Measurements from ENCODE around the gene PHETA1. TPM values are rescaled to one million over a fixed set of nuclear protein-coding genes. Genes with fewer than 3 reads are reported as not detected.
A peak's percentile ranks its signal among the peaks of the same experiment; 100 is the strongest.

PHETA1 gene
- polyA plus RNA-seq, 3 donors: 3.4 to 15.3 (median 4.9) TPM

DNA sequence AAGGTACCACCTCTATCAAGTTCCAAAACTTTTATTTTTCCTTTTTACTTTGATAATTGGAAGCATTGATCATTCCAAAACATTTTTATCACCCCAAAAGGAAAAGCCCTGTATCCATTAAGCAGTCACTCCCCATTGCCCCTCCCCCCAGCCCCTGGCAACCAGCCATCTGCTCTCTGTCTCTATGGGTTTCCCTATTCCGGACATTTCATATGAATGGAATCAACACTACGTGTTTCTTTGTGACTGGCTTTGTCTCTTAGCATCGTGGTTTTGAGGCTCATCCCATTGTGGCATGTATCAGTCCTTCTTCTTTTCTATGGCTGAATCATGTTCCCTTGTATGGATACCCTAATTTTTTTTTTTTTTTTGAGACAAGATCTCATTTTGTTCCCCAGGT, 18.0 kb upstream of the PHETA1 start:
- Mint-ChIP-seq H3K9me3 (peaks cover 0 to 3% (median 0%) of the 10 kb centered on the region in 7 donors), H3K4me3 (no peak overlapping the region), H3K27me3 (ENCODE audit: low read depth in 3 of 3) (peaks cover 0 to 17% (median 11%) of the 10 kb centered on the region in 3 donors), H3K27ac (peak overlapping the region in 1 of 7 donors; percentile 35), H3K36me3 (no peaks in the 10 kb centered on the region), H3K4me1 (peaks cover 39% of the 10 kb centered on the region)
- intact Hi-C loops (cut with micrococcal nuclease): no loop called here
- Histone ChIP-seq H3K4me2 (replicated peaks; ENCODE audit: extremely low read depth, low read length, poor library complexity, severe bottlenecking) (no peak overlapping the region), H3K79me2 (ENCODE audit: insufficient read depth, low read length) (no peaks in the 10 kb centered on the region), H3K4me1 (ENCODE audit: control insufficient read depth in 1 of 2, insufficient read depth in 2 of 2, low read length in 2 of 2) (peaks cover 40 to 46% of the 10 kb centered on the region in 2 donors), H3K9ac (ENCODE audit: insufficient read depth, low read length, poor library complexity, severe bottlenecking) (no peak overlapping the region), H3K27ac (ENCODE audit: low read depth in 1 of 2, low read length in 2 of 2) (no peak overlapping the region), H3K9me3 (replicated peaks in 1 of 2; ENCODE audit: control insufficient read depth in 1 of 2, insufficient read depth in 1 of 2, low read length in 2 of 2) (no peaks in the 10 kb centered on the region), H2AFZ (ENCODE audit: insufficient read depth, low read depth, low read length, poor library complexity, severe bottlenecking) (no peak overlapping the region), H3K4me3 (replicated peaks in 1 of 3; ENCODE audit: low read depth in 2 of 3, low read length in 3 of 3) (no peak overlapping the region), H3K27me3 (ENCODE audit: control insufficient read depth in 2 of 2, insufficient read depth in 2 of 2, low read length in 2 of 2) (no peaks in the 10 kb centered on the region), H4K20me1 (ENCODE audit: insufficient read depth, low read length) (no peaks in the 10 kb centered on the region), H3K36me3 (replicated peaks in 1 of 2; ENCODE audit: control insufficient read depth in 1 of 2, insufficient read depth in 2 of 2, low read length in 2 of 2) (no peaks in the 10 kb centered on the region)
- WGBS (ENCODE audit: insufficient coverage): 45% methylated on average over 3 of the region's 3 CpGs
- TF ChIP-seq, protein P1, sequence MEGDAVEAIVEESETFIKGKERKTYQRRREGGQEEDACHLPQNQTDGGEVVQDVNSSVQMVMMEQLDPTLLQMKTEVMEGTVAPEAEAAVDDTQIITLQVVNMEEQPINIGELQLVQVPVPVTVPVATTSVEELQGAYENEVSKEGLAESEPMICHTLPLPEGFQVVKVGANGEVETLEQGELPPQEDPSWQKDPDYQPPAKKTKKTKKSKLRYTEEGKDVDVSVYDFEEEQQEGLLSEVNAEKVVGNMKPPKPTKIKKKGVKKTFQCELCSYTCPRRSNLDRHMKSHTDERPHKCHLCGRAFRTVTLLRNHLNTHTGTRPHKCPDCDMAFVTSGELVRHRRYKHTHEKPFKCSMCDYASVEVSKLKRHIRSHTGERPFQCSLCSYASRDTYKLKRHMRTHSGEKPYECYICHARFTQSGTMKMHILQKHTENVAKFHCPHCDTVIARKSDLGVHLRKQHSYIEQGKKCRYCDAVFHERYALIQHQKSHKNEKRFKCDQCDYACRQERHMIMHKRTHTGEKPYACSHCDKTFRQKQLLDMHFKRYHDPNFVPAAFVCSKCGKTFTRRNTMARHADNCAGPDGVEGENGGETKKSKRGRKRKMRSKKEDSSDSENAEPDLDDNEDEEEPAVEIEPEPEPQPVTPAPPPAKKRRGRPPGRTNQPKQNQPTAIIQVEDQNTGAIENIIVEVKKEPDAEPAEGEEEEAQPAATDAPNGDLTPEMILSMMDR (IDR thresholded peaks at IDR 0.05): no peak
- no peak for DNase-seq

DNA sequence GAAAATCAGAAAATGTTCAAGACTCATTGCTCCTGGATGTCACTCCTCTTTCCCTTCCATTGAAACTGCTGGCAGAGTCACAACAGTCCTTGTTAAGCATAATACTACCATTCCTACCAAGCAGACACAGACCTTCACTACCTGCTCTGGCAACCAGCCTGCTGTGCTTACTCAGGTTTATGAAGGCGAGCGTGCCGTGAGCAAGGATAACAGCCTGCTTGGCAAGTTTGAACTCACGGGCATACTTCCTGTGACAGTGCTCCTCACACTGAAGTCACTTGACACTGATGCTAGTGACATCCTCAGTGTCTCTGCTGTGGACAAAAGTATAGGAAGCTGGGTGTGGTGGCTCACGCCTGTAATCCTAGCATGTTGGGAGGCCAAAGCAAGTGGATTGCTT, 15.7 kb upstream of the PHETA1 start:
- no peak overlapping the region for H3K4me2 ChIP-seq (replicated peaks; ENCODE audit: extremely low read depth, low read length, poor library complexity, severe bottlenecking)
- no peak overlapping the region for H3K9ac ChIP-seq (ENCODE audit: insufficient read depth, low read length, poor library complexity, severe bottlenecking)
- DNase-seq: no peak
- peaks cover 22% of the 10 kb centered on the region for H3K4me1 Mint-ChIP-seq
- peaks cover 20 to 23% of the 10 kb centered on the region in 2 donors for H3K4me1 ChIP-seq (ENCODE audit: control insufficient read depth in 1 of 2, insufficient read depth in 2 of 2, low read length in 2 of 2)
- H3K36me3 Mint-ChIP-seq: peaks cover 0 to 3% of the 10 kb centered on the region in 2 donors
- H3K27me3 Mint-ChIP-seq (ENCODE audit: low read depth in 3 of 3): peaks cover 0 to 21% (median 13%) of the 10 kb centered on the region in 3 donors
- peaks cover 0 to 3% (median 0%) of the 10 kb centered on the region in 7 donors for H3K9me3 Mint-ChIP-seq
- H3K36me3 ChIP-seq (replicated peaks in 1 of 2; ENCODE audit: control insufficient read depth in 1 of 2, insufficient read depth in 2 of 2, low read length in 2 of 2): no peaks in the 10 kb centered on the region
- no peak overlapping the region for H2AFZ ChIP-seq (ENCODE audit: insufficient read depth, low read depth, low read length, poor library complexity, severe bottlenecking)
- H3K9me3 ChIP-seq (replicated peaks in 1 of 2; ENCODE audit: control insufficient read depth in 1 of 2, insufficient read depth in 1 of 2, low read length in 2 of 2): no peaks in the 10 kb centered on the region
- intact Hi-C loops (cut with micrococcal nuclease): no loop called here
- no peaks in the 10 kb centered on the region for H3K79me2 ChIP-seq (ENCODE audit: insufficient read depth, low read length)
- H3K4me3 Mint-ChIP-seq: no peak overlapping the region
- TF ChIP-seq, protein P1 (IDR thresholded peaks at IDR 0.05): no peak
- no peak overlapping the region for H3K27ac ChIP-seq (ENCODE audit: low read depth in 1 of 2, low read length in 2 of 2)
- WGBS (ENCODE audit: insufficient coverage): no CpG with 5 or more reads among the region's 5 CpGs
- no peaks in the 10 kb centered on the region for H4K20me1 ChIP-seq (ENCODE audit: insufficient read depth, low read length)
- H3K27ac Mint-ChIP-seq: no peak overlapping the region
- no peaks in the 10 kb centered on the region for H3K27me3 ChIP-seq (ENCODE audit: control insufficient read depth in 2 of 2, insufficient read depth in 2 of 2, low read length in 2 of 2)
- H3K4me3 ChIP-seq (replicated peaks in 1 of 3; ENCODE audit: low read depth in 2 of 3, low read length in 3 of 3): no peak overlapping the region
